GM10248 (cell line): ENCODE measurements around the gene AQP5.

Experiments used
- CTCF ChIA-PET: fragments of 300-600 bp; sonication (Branson Sonifier 250); formaldehyde crosslinking; extraction: SDS; loops from one replicate; lab custom pipeline; 2021; ENCODE audit warnings: antibody characterized with exemption; lab: Yijun Ruan, JAX
- POLR2A ChIA-PET: fragments of 350-650 bp; sonication (Branson Sonifier 250); formaldehyde crosslinking; extraction: SDS; loops from one replicate; lab custom pipeline; 2020; ENCODE audit warnings: antibody characterized with exemption; lab: Yijun Ruan, JAX
- DNase-seq: peaks from one replicate; pipeline ENCODE4 v3.0.0; 2012; ENCODE audit errors: extremely low spot score
- CTCF ChIP-seq: IDR thresholded peaks from 2 replicates; pipeline ENCODE4 v1.5.1; 2012; ENCODE audit warnings: mild to moderate bottlenecking, low read depth; ENCODE audit errors: extremely low read depth, missing control alignments, control extremely low read depth

Gene AQP5

GRCh38 chr12:49961111-49961922 lies at the start of gene AQP5:
Gene AQP5 (plus strand): TSS chr12:49961872. CDS start chr12:49962018, 146 bp downstream.
- CTCF ChIA-PET, result interaction anchor here (4.7 to 11.2 kb wide), 2 partner anchors 15 to 92 kb away, joined by 35 to 161 read pairs; no protein-coding TSS in a partner anchor
- no peak for DNase-seq
- TF ChIP-seq CTCF, result no peak
- POLR2A ChIA-PET, result no interaction called here

DNA sequence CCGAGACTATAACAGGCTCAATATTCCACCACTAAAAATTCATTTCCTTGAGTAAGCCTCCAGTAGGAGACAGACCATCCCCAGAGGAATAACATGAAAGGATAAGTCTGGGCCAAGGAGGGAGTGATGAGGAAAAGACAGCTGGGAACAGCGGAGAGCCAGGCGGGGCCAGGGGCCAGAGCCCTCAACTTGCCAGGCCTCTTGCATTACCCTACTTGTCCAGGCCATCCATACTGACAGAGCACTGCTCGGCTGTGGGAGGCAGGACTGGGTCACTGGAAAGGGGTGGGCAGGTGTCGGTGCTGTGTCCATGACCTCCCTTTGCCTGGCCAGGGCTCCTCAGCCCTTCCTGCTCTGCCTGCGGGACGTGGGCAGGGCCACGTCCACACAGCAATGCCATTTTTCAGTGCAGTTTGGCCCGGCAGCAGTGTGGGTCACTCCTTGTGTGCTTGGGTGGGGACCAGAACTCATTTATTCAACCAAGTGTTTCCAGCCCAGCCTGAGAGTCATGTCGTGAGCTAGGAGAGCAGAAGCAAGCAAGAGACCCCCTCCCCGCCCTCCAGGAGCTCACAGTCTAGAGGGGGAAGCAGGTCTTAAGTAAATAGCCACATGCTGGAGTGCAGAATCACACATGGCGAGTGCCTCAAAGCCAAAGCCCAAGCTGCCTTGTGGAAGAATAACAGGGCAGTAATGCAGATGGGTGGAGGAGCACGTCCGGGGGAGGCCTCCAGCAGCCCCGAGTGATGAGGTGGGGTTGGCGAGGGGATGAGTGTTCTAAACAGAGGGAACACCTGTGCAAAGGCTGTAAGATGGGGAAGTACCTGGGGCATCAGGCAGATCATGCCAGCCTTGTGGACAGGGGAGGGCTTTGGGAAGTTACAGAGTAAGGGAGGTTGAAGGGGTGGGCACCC lies 49.1 kb upstream of the AQP5 start:
- no peak for TF ChIP-seq CTCF
- ChIA-PET CTCF (interaction anchor here (1.3 kb wide), 1 partner anchor 33 kb away, joined by 6 read pairs; no protein-coding TSS in a partner anchor), POLR2A (no interaction called here)
- no peak for DNase-seq

GRCh38 chr12:49916129-49916919 lies 45.3 kb upstream of the AQP5 start:
- ChIA-PET CTCF (interaction anchor here (0.7 to 1.6 kb wide), 3 partner anchors 12 to 30 kb away, joined by 3 to 7 read pairs (median 3); no protein-coding TSS in a partner anchor), POLR2A (no interaction called here)
- TF ChIP-seq CTCF, result no peak
- no peak for DNase-seq

GRCh38 chr12:49917166-49917787 lies 44.4 kb upstream of the AQP5 start:
- ChIA-PET CTCF (interaction anchor here (0.9 to 1.6 kb wide), 2 partner anchors 29 to 51 kb away, joined by 4 to 7 read pairs; no protein-coding TSS in a partner anchor), POLR2A (no interaction called here)
- no peak for DNase-seq
- TF ChIP-seq CTCF, result no peak

- TF ChIP-seq CTCF, result no peak
- DNase-seq, result no peak
- ChIA-PET CTCF (interaction anchor here (0.9 kb wide), 1 partner anchor 51 kb away, joined by 4 read pairs; no protein-coding TSS in a partner anchor), POLR2A (no interaction called here)
These were observed 43.9 kb upstream of the AQP5 start for GRCh38 chr12:49917788-49918173.
